HepG2 (cell line): ENCODE results near the gene PEX10. TPM values are rescaled to one million over a fixed set of nuclear protein-coding genes. Genes with fewer than 3 reads are reported as not detected.

ENCODE experiments used
- ERF ChIP-seq: IDR thresholded peaks from 2 replicates; pipeline ENCODE4 v1.6.1; 2018; ENCODE audit warnings: missing biosample characterization, missing genetic modification reagents
- FOXK1 ChIP-seq: sonication (generic); formaldehyde crosslinking; IDR thresholded peaks from 2 replicates; pipeline ENCODE4 v1.4.0; 2020; ENCODE audit warnings: low read depth, missing genetic modification reagents, borderline replicate concordance
- FOXP4 ChIP-seq: sonication (generic); formaldehyde crosslinking; IDR thresholded peaks from 2 replicates; pipeline ENCODE4 v1.4.0; 2020; ENCODE audit warnings: missing genetic modification reagents
- HIVEP1 ChIP-seq: sonication (generic); formaldehyde crosslinking; IDR thresholded peaks from 2 replicates; pipeline ENCODE4 v1.4.0; 2020; ENCODE audit warnings: mild to moderate bottlenecking, missing genetic modification reagents
- KDM2A ChIP-seq: sonication (generic); formaldehyde crosslinking; IDR thresholded peaks from 2 replicates; pipeline ENCODE4 v1.4.0; 2020; ENCODE audit warnings: low read depth, missing genetic modification reagents, borderline replicate concordance
- MXD4 ChIP-seq: IDR thresholded peaks from 2 replicates; pipeline ENCODE4 v1.6.1; 2016; ENCODE audit warnings: mild to moderate bottlenecking, missing biosample characterization, missing genetic modification reagents
- NR2C2 ChIP-seq: sonication (generic); formaldehyde crosslinking; IDR thresholded peaks from 2 replicates; pipeline ENCODE4 v1.4.0; 2020; ENCODE audit warnings: missing genetic modification reagents, mild to moderate bottlenecking, moderate library complexity, borderline replicate concordance
- PHF5A ChIP-seq: IDR thresholded peaks from one replicate; pipeline ENCODE4 v1.6.1; 2018; ENCODE audit warnings: low read depth, missing genetic modification reagents; ENCODE audit not compliant: unreplicated experiment
- PRDM10 ChIP-seq: sonication (generic); formaldehyde crosslinking; IDR thresholded peaks from 2 replicates; pipeline ENCODE4 v1.4.0; 2020; ENCODE audit warnings: low read depth, missing genetic modification reagents
- SUZ12 ChIP-seq: fragments of 150-350 bp; IDR thresholded peaks from 2 replicates; pipeline ENCODE4 v1.6.1; 2014; ENCODE audit warnings: low read depth, low read length
- YEATS2 ChIP-seq: sonication (generic); formaldehyde crosslinking; IDR thresholded peaks from 2 replicates; pipeline ENCODE4 v1.4.0; 2020; ENCODE audit warnings: missing genetic modification reagents, borderline replicate concordance
- ZBTB3 ChIP-seq: sonication (generic); formaldehyde crosslinking; IDR thresholded peaks from 2 replicates; pipeline ENCODE4 v1.4.0; 2020; ENCODE audit warnings: low read depth, mild to moderate bottlenecking, moderate library complexity, missing genetic modification reagents, borderline replicate concordance
- ZHX1 ChIP-seq: sonication (generic); formaldehyde crosslinking; IDR thresholded peaks from 2 replicates; pipeline ENCODE4 v1.8.1; 2022; ENCODE audit warnings: low read depth, mild to moderate bottlenecking, missing genetic modification reagents
- ZNF263 ChIP-seq: sonication (generic); formaldehyde crosslinking; IDR thresholded peaks from 2 replicates; pipeline ENCODE4 v1.4.0; 2020; ENCODE audit warnings: missing genetic modification reagents
- ZNF547 ChIP-seq: sonication (generic); formaldehyde crosslinking; IDR thresholded peaks from 2 replicates; pipeline ENCODE4 v1.5.1; 2020; ENCODE audit warnings: mild to moderate bottlenecking, missing genetic modification reagents
- ZNF552 ChIP-seq: sonication (generic); formaldehyde crosslinking; IDR thresholded peaks from 2 replicates; pipeline ENCODE4 v1.9.0; 2022; ENCODE audit warnings: missing genetic modification reagents, mild to moderate bottlenecking, borderline replicate concordance
- ZNF580 ChIP-seq: IDR thresholded peaks from 2 replicates; pipeline ENCODE4 v1.6.1; 2016; ENCODE audit warnings: low read depth, borderline replicate concordance
- ZNF720 ChIP-seq: sonication (generic); formaldehyde crosslinking; IDR thresholded peaks from 2 replicates; pipeline ENCODE4 v1.4.0; 2020; ENCODE audit warnings: missing genetic modification reagents
- ZNF772 ChIP-seq: sonication (generic); formaldehyde crosslinking; IDR thresholded peaks from 2 replicates; pipeline ENCODE4 v1.5.0; 2020; ENCODE audit warnings: mild to moderate bottlenecking, missing genetic modification reagents
- ZNF83 ChIP-seq: sonication (generic); formaldehyde crosslinking; IDR thresholded peaks from 2 replicates; pipeline ENCODE4 v1.4.0; 2020; ENCODE audit warnings: missing genetic modification reagents, mild to moderate bottlenecking, borderline replicate concordance
- polyA plus RNA-seq, 8 experiments: library from polyadenylated mRNA; depleted of rRNA in 3 of 8; stranded (reverse) in 7 of 8; unstranded in 1 of 8; fragments of >200 nt; fragmentation: Illumina TruSeq in 4 of 8; extraction: Trizol in 4 of 8; gene quantifications; 2 replicates each; pipeline versions ENCODE4 v1.2.1 to v1.2.3, GENCODE V29; 2011 to 2016; ENCODE audit warnings: low read depth in 4 of 8, missing spikeins in 1 of 8, mixed read lengths in 1 of 8; ENCODE audit not compliant: insufficient read depth in 1 of 8
- total RNA-seq, 5 experiments: library from RNA; depleted of rRNA; stranded (reverse); fragments of >200 nt; fragmentation: Illumina TruSeq; extraction: Trizol; gene quantifications; 2 replicates each; pipeline ENCODE4 v1.2.3, GENCODE V29; 2016; ENCODE audit warnings: low read depth in 1 of 5

Gene PEX10
- total and polyA plus RNA-seq, 2 of the 13 experiments (the other 11 are each of a cell fraction or from before 2014, with no cell fraction given): 16.1 to 39.6 TPM

GRCh38 chr1:2391041-2391930 lies 21.1 kb downstream of the PEX10 start, which contains the start of the genes MORN1 and RER1 (continued):
- TF ChIP-seq KDM2A (peak; percentile 72; the same call in 1 of the 2 replicates), PHF5A (no peak), ZNF580 (CRISPR knock-in tag) (peak; percentile 66; the same call in 1 of the 2 replicates), ZNF772 (CRISPR knock-in tag) (no peak), ZNF552 (CRISPR knock-in tag) (no peak), ZNF720 (no peak), HIVEP1 (CRISPR knock-in tag) (peak; percentile 54; the same call in 1 of the 2 replicates), ZBTB3 (CRISPR knock-in tag) (no peak), PRDM10 (no peak), NR2C2 (CRISPR knock-in tag) (peak; percentile 95), ZNF83 (CRISPR knock-in tag) (no peak), FOXP4 (CRISPR knock-in tag) (no peak; the same call in 1 of the 2 replicates), SUZ12 (no peak), YEATS2 (CRISPR knock-in tag) (peak; percentile 84), FOXK1 (CRISPR knock-in tag) (0 out of 2 replicates have a peak, but pooled peaks have one; percentile 42), ERF (CRISPR knock-in tag) (peak; percentile 21; the same call in 1 of the 2 replicates), MXD4 (CRISPR knock-in tag) (peak; percentile 27; the same call in 1 of the 2 replicates), ZNF547 (CRISPR knock-in tag) (peak; percentile 79; the same call in 1 of the 2 replicates), ZHX1 (CRISPR knock-in tag) (peak; percentile 59; the same call in 1 of the 2 replicates), ZNF263 (CRISPR knock-in tag) (peak; percentile 91)
